Skin epidermis (tissue), 12 donors: ENCODE data around the gene ISOC1.

Experiments used
- H3K27ac ChIP-seq, 21 experiments: fragments of 200-600 bp; sonication (generic) in 11 of 21; one replicate each; pipeline ENCODE4 v1.5.0; 2020; ENCODE audit warnings: mild to moderate bottlenecking in 3 of 21, inconsistent platforms in 2 of 21, moderate library complexity in 2 of 21
- H3K4me3 ChIP-seq, 7 experiments: fragments of 200-600 bp; sonication (generic) in 2 of 7; one replicate each; pipeline ENCODE4 v1.5.0; 2020; ENCODE audit warnings: inconsistent platforms in 2 of 7, mild to moderate bottlenecking in 2 of 7, moderate library complexity in 1 of 7

The ISOC1 gene

GRCh38 chr5:129118826-129119225, 24.3 kb downstream of the ISOC1 start:
- no peak overlapping the region for H3K4me3 ChIP-seq
- H3K27ac ChIP-seq = no peak overlapping the region

GRCh38 chr5:129120158-129120581, 25.6 kb downstream of the ISOC1 start:
- H3K4me3 ChIP-seq = no peak overlapping the region
- no peak overlapping the region for H3K27ac ChIP-seq

- H3K27ac ChIP-seq = no peak overlapping the region
- no peak overlapping the region for H3K4me3 ChIP-seq
Measured at GRCh38 chr5:129122560-129122959, 28.0 kb downstream of the ISOC1 start.

- Histone ChIP-seq H3K4me3 (no peak overlapping the region), H3K27ac (no peak overlapping the region)
Measured at GRCh38 chr5:129124608-129125007, 30.1 kb downstream of the ISOC1 start.

- Histone ChIP-seq H3K4me3 (no peak overlapping the region), H3K27ac (peak overlapping the region in 6 of 21 experiments; percentile 6 to 70 (median 27))
Measured at GRCh38 chr5:129125819-129126218, 31.3 kb downstream of the ISOC1 start.

- H3K27ac ChIP-seq = no peak overlapping the region
- no peak overlapping the region for H3K4me3 ChIP-seq
Measured at GRCh38 chr5:129133553-129133952, 39.0 kb downstream of the ISOC1 start.

GRCh38 chr5:129135633-129136032, 41.1 kb downstream of the ISOC1 start:
- H3K27ac ChIP-seq = no peak overlapping the region
- H3K4me3 ChIP-seq = no peak overlapping the region

- Histone ChIP-seq H3K4me3 (no peak overlapping the region), H3K27ac (no peak overlapping the region)
Measured at GRCh38 chr5:129137637-129138036, 43.1 kb downstream of the ISOC1 start.

- no peak overlapping the region for H3K27ac ChIP-seq
- H3K4me3 ChIP-seq = no peak overlapping the region
Measured at GRCh38 chr5:129141078-129141477, 46.5 kb downstream of the ISOC1 start.

GRCh38 chr5:129141696-129142095, 47.1 kb downstream of the ISOC1 start:
- no peak overlapping the region for H3K4me3 ChIP-seq
- H3K27ac ChIP-seq = no peak overlapping the region

- Histone ChIP-seq H3K27ac (no peak overlapping the region), H3K4me3 (no peak overlapping the region)
Measured at GRCh38 chr5:129155876-129156275, 61.3 kb downstream of the ISOC1 start.

- H3K27ac ChIP-seq = no peak overlapping the region
- no peak overlapping the region for H3K4me3 ChIP-seq
Measured at GRCh38 chr5:129161830-129162229, 67.3 kb downstream of the ISOC1 start.
